SK-N-DZ (cell line): ENCODE results near the gene CMPK1. TPM values are rescaled to one million over a fixed set of nuclear protein-coding genes. Genes with fewer than 3 reads are reported as not detected.
A peak's percentile ranks its signal among the peaks of the same experiment; 100 is the strongest.
"Not testable (repeated sequence)": the region's sequence is repeated elsewhere in the genome, so short reads cannot be mapped to it uniquely, and the experiment has no call there.

Experiments used
- DNase-seq: peaks from one replicate; pipeline ENCODE4 v3.0.0-alpha.2; 2015; ENCODE audit warnings: low spot score
- polyA plus RNA-seq, 2 experiments: library from polyadenylated mRNA; depleted of rRNA; stranded (reverse); fragments of >200 nt; gene quantifications; 2 replicates each; pipeline ENCODE4 v1.2.3, GENCODE V29; 2014

CMPK1 gene, protein sequence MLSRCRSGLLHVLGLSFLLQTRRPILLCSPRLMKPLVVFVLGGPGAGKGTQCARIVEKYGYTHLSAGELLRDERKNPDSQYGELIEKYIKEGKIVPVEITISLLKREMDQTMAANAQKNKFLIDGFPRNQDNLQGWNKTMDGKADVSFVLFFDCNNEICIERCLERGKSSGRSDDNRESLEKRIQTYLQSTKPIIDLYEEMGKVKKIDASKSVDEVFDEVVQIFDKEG
- 41.2 and 49.1 TPM in 2 replicates for polyA plus RNA-seq (2014; cell fraction: cytosol; rRNA removed)
- 25.7 and 32.2 TPM in 2 replicates for polyA plus RNA-seq (2014; cell fraction: nucleus; rRNA removed)

DNA sequence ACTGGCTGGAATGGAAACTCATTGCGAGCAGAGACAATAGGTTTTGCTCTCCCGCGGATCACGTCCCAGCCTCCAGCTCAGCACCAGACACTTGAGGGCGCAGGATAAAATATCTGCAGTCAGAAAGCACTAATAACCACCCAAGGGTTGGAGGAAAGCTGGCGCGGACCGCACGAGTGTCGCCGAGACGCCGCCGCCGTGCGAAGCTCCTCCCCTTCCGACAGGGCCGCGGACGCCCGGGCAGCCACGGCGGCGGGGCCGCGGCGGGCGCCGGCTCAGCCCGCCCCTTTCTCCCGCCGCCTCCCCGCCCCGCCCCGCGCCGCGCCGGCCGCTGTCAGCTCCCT, at the start of gene CMPK1:
TSS of gene CMPK1 (plus strand) at position 213 of the 344 bp plus-strand sequence. CDS start 156 bp downstream, outside the sequence.
- peak; percentile 81 for DNase-seq

DNA sequence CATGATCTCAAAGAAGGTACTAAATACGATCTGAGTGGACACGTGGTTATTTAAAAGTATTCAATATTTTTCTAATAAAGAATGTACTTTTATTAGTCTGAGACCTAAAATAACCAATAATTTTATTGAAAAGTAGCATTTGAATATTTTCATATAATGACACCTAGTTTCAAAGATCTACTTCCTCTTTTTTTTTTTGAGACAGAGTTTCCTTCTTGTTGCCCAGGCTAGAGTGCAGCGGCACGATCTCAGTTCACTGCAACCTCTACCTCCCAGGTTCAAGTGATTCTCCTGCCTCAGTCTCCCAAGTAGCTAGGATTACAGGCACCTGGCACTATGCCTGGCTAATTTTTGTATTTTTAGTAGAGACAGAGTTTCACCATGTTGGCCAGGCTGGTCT, 45.5 kb upstream of the CMPK1 start:
- not testable (repeated sequence) for DNase-seq

DNA sequence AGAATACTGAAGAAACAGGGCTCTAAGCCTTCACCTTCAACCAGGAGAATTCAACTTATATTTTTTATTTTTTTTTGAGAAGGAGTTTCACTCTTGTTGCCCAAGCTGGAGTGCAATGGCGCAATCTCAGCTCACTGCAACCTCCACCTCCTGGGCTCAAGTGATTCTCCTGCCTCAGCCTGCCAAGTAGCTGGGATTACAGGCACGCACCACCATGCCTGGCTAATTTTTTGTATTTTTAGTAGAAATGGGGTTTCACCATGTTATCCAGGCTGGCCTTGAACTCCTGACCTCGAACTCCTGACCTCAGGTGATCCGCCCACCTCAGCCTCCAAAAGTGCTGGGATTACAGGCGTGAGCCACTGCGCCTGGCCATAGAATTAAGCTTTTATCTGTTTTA, 38.7 kb upstream of the CMPK1 start:
- DNase-seq = not testable (repeated sequence)

DNA sequence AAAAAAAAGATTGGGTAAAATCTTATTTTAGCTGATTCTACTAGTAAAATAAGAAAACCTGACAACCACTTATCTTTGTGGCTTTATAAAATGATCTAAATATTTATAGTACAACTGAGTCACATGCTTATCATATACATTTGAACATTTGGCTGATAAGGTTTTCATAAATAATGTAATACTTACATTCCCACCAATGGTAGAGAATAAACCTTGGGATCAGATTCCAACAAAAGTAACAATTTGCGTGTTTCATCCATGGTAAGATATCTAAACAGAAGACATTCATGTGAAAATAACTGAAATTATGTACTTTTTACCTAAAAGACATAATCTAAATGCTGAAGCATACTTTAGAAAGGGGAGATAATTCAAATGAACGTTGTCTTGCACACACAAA, 38.0 kb upstream of the CMPK1 start:
- DNase-seq = no peak

DNA sequence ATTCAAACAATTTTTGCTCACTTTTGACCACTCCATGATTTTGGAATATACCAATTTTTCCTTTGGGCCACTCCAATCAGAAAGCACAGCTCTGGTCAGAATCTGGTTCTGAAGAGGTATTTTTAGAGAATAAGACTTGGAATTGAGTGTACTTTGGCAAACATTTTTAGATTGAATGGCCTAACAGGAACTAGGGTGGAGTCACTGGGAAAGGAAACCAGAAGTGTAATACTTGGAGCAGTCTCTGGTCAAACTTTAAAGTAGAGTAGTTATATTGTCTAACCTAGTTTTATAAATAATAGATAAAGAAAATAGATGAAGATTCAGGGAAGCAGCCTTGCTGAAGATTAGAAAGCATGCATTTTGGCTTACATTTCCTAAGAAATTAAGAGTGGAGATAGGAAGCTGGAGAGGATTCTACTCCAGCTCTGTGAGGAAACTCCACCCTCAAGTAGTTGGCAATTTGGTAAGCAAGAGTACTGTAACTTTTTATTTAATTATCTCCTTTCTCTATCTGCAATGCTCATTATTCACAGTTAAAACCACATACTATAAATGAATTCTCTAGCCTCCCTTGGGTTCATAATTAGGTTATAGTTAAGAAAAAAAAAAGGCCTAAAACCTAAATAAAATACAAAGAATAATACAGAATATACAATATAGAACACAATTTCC, 35.4 kb upstream of the CMPK1 start:
- DNase-seq = no peak

DNA sequence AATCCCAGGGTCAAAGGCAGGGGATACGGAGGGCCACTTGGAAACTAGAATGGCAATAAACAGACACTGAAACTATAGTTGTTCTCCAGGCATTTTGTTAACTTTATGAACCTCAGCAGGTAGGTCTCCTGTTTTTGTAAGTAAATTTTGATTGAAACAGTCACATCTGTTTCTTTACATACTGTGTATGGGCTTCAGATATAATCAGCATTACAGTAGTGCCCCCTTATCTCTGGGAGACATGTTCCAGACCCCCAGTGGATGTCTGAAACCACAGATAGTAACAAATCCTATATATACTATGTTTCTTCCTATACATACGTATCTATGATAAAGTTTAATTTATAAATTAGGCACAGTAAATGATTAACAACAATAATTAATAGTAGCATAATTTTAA, 31.1 kb upstream of the CMPK1 start:
- peak; percentile 8 for DNase-seq

DNA sequence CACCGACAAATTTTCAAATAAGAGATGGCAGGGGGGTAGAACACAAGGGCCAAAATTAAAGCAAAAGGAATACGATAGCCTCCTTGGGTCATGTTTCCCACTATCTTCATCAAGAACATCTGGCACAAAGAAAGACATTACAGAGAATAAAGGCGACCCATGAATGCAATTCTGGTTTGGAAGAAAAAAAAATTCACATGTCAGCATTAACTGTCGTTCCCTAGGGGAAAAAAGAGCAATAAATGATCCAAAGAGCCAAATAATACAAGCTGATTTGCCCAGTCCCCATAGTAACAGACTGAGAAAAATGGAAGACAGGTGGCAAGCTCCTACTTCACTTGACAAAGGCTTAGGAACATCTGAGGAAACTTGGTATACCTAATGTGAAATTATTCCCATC, 24.2 kb upstream of the CMPK1 start:
- DNase-seq = no peak

DNA sequence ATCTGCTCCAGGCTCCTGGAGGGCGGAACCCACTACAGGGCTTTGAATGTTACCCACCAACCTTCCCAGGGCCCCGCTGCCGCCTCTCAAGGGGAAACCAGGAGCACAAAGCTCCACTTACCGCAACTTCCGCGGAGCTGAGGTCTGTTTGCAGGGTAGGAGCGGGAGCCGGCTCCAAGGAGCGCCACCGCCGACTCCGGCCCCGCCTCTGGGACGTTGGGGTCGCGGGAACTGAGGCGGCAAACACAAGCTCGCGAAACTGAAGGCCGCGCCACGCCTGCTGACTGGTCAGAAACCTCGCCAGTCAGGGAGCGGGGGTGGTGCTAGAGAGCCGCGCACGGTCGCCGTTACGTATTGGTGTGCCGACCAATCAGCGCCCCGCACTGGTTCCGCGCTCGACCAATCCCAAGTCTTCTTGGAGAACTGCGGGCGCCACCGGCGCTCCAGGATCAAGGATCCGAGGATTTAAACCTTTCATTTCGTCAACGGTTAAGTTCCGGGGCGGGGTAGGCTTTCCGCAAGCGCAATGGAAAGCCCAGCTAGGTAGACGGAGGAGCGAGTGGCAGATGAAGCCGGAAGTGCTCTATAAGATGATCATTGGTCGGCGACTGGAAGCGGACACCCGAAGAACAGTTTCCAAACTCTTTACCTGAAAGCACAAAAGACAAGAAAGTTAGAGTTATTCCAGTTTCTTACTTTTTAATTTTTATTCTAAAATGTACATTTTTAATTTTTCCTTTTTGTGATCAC, 19.5 kb upstream of the CMPK1 start, which contains the start of gene STIL:
TSS of gene STIL (minus strand) at position 233 of the 750 bp plus-strand sequence. CDS start 3,828 bp downstream, outside the sequence.
- peak; percentile 99 for DNase-seq

DNA sequence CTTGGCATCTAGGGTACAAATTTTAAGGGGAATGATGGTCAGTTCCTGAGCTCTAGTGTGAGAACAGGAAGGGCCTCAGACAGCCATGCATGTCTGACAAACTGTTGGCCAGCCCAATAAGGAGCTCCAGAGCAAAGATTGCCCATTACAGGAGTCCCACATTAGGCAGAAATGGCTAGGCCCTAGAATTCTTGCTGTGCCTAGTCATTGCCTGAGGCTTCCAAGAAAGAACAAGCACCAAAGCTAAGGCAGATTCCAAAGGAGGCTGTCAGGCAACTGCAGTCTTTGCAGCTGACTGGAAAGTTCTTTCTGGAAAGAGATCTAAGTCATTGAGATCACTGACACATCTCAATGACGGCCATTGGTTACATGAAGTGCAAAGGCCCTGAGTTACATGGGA, 15.7 kb upstream of the CMPK1 start:
- DNase-seq = no peak

DNA sequence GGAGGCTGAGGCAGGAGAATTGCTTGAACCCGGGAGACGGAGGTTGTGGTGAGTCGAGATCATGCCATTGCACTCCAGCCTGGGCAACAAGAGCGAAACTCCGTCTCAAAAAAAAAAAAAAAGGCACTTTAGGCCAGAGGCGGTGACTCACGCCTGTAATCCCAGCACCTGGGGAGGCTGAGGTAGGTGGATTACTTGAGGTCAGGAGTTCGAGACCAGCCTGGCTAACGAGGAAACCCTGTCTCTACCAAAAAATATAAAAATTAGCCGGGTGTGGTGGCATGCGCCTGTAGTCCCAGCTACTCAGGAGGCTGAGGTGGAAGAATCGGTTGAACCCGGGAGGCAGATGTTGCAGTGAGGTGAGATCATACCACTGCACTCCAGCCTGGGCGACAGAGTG, 13.6 kb upstream of the CMPK1 start:
- not testable (repeated sequence) for DNase-seq

DNA sequence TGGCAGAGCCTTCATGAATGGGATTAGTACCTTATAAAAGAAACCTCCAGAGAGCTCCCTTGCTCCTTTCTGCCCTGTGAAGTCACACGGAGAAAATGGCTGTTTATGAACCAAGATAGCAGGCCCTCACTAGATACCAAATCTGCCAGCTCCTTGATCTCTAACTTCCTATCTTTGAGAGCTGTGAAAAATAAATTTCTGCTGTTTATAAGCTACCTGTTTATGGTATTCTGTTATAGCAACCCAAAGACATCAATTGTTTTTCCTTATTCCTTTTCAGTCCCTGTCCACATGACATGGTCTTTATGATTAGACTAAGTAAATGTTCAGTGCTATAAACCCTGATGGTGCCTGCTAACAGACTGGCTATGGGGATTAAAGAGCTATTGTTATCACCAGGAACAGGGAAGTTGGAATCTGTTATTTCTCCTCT, 10.0 kb upstream of the CMPK1 start:
- DNase-seq = no peak

DNA sequence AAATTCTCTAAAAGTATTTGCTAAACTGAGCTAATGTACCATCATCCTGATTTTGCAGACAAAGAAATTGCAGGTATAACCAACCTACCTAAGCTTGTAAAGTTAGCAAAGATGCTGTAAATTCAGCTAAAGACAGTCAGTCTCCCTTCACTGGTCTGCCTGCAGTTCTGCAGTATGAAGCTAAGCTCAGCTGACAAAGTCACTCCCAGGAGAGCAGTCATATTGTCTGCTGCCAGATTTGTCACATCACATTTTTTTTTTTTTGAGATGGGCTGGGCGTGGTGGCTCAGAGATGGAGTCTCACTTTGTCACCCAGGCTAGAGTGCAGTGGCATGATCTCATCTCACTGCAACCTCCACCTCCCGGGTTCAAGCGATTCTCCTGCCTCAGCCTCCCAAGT, 8.9 kb upstream of the CMPK1 start:
- no peak for DNase-seq

DNA sequence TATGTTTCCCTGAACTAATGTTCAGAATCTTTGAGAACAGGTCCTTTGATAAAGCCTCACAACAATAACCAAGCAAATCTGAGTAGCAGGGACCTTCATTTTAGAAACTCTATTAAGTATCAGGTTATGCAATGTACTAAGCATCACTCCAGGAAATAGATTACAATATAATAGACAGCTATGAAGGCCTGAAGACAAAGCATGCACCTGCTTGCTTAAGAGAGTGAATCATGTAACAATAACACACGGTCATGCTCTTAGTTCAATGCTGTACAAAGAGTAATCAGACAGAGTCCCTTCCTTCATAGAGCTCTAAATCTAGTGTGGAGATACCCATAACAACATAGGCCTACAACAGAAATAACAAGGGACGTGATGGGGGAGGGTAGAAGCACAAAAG, 8.1 kb upstream of the CMPK1 start:
- no peak for DNase-seq

DNA sequence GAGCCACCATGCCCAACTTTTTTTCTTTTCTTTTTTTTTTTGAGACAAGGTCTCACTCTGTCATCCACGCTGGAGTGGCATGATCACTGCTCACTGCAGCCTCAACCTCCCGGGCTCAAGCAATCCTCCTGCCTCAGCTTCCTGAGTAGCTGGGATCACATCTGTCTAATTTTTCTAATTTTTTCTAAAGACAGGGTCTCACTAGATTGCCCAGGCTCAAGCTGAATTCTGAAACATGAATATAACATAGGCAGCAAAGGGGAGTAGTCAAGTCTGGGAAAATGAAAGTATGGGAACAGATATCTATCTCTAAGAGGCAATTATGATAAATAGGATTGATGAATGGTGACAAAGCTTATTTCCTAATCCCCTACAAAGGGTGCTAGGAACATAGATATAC, 7.3 kb upstream of the CMPK1 start:
- DNase-seq = no peak

DNA sequence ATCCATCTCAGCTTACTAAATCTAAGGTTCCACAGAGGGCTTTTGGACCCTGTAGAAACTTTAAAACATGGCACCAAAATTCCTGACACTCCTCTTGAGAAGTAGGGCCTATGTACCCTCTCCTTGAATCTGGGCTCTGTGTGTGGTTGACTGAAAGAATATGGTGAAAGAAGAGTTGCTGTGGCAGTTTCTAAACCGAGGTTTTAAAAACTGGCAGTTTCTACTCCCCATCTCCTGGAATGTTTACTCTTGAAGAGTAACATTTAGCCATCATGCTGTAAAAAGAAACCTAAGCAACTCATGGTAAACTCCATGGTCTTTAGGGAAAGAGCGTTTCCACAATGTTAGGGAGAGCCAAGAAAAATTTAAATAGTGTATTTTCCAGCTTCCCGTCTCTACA, 4.6 kb upstream of the CMPK1 start:
- no peak for DNase-seq

DNA sequence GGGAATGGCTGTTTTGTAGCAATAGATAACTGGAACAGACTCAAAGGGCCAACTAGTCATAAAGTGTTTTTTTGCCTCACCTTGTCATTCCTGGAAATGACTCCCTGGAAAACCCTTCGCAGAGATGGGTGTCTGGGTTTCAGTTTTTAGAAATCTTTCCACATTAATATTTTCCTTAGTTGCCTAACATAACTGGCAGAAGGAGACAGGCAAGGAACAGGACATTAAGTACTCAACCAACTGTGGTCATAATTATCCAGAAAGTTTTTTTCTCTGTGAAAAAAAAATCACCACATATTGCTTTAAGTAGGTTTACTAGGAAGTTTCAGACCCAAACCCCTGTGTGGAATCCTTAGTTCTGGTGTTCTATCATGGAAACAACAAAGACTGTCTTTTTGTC, 3.4 kb upstream of the CMPK1 start:
- no peak for DNase-seq

DNA sequence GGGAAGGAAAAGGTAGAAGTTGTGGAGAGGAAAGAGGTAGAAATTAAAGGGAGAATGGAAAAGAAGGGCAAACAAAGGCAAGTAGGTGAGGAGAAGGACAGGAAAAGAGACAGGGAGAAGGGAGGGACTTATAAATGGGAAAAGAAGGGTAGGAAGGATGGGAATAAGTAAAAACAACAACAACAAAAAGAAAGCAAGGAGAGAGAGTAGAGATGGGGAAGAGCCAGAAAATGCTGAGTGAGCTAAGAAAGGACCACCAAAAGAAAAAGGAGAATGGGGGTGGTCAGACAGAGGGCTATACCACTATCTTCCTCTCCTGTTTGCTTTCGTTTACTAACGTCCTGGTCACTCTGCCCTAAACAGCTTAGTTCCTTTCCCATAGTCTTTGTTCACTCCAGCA, 1.7 kb upstream of the CMPK1 start:
- no peak for DNase-seq

DNA sequence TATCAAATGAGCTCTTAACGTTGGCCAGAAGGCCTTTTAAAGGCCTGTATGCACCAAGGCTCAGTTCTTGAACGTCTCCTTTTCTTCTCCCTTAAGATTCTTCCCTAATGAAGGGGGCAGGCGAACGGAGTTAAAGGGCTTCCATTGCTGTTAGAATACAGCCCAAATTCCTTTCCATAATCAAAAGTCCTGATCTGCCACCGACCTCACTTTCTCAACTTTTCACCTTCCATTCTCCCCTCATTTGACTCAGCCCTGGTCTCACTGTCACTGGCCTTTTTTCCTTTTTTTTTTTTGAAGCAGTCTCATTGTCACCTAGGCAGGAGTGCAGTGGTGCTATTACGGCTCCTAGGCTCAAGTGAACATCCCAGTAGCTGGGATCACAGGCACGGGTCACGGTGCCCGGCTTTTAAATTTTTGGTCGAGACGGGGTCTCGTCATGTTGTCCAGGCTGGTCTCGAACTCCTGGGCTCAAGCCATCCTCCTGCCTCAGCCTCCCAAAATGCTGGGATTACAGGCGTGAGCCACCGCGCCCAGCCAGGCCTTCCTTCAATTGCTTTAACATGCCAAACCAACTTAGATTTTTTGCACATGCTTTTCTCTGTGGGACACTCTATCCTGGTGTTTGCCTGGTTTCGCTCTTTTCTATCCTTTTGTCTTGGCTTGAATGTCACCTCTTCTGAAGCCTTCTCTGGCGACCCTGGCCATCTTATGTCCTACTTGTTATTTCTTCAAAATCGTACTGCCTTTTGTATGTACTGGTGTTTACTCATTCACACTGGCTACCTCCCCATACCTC, 612 bp upstream of the CMPK1 start:
- no peak for DNase-seq

DNA sequence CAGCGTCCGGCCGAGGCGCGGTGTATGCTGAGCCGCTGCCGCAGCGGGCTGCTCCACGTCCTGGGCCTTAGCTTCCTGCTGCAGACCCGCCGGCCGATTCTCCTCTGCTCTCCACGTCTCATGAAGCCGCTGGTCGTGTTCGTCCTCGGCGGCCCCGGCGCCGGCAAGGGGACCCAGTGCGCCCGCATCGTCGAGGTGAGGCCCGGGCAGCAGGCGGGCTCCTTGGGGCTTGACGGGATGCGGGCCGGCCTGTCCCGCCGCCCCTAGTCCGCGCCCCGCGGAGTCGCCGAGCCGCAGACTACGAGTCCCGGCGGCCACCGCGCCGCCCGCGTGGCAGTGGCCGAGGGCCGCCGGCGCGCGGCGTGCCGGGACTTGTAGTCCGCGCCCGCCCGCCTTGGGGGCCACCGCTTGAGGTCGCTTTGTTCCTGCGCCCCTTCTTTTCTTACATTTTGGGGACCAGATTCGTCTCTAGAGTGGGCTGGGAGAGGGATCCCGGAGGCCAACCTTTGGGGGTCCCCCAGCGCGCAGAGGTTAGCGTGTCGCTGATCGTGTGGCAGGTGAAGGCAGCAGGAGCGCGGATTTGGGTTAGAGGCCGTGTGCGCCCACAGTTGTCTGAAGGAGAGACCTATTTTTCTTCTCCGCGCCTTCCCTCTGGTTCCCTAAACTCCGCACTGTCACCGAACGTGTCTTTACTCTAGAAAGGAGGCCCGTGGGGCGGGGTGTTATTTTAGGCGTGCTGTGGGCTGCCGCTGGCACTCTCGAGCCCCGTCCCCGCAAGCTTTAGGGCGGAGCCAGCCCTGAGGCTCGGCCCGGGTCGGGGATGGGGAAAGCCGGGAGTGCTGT, 553 bp downstream of the CMPK1 start:
- peak; percentile 74 for DNase-seq

DNA sequence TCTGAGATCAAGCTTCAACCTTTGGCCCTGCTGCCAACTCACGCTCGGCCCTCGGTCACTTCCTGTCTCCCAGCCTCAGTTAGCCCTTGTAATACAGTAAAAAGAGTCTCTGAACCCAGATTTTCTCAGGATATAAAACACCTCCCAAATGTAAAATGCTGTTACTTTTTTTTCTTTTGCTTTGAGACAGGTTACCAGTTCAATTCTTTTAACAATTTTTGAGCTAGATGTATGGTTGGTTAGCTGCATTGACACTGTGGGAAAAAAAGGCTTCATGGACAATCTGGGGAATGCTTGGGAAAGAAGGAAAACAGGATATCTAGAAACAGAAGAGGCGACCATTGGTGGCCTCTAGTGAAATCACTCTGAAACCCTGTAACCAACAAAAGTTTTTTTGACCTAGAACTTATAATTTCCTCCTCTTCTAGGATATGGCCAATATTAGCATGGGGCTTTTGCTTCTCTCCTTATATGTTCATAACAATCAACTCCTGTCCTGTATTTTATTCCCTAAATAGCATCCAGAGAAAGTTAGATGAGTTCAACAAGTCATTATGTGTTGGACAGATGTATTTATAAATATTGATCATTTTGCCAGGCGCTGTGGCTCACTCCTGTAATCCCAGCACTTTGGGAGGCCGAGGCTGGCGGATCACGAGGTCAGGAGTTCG, 1.3 kb downstream of the CMPK1 start:
- no peak for DNase-seq
